GM23248 (cell line): ENCODE results near the gene DOP1B. TPM values are rescaled to one million over a fixed set of nuclear protein-coding genes. Genes with fewer than 3 reads are reported as not detected.
"Not testable (repeated sequence)": the region's sequence is repeated elsewhere in the genome, so short reads cannot be mapped to it uniquely, and the experiment has no call there.

ENCODE experiments used
- DNase-seq: peaks from one replicate; pipeline ENCODE4 v3.0.0-alpha.2; 2015
- H2AFZ ChIP-seq: fragments of 200-600 bp; sonication (generic); 2 replicates; pipeline ENCODE4 v1.6.1; 2016; ENCODE audit warnings: antibody characterized with exemption
- H3F3A ChIP-seq: fragments of 200-600 bp; sonication (generic); 2 replicates; pipeline ENCODE4 v1.6.1; 2016; ENCODE audit warnings: mild to moderate bottlenecking, antibody characterized with exemption, mixed run types; ENCODE audit not compliant: insufficient read depth
- H3K27ac ChIP-seq: fragments of 200-600 bp; sonication (generic); 2 replicates; pipeline ENCODE4 v1.5.1; 2016; ENCODE audit warnings: mild to moderate bottlenecking
- H3K27me3 ChIP-seq: fragments of 200-600 bp; sonication (generic); replicated peaks from 2 replicates; pipeline ENCODE4 v1.6.1; 2016; ENCODE audit warnings: mild to moderate bottlenecking; ENCODE audit not compliant: insufficient read depth
- H3K36me3 ChIP-seq: fragments of 200-600 bp; sonication (generic); 2 replicates; pipeline ENCODE4 v1.6.1; 2016; ENCODE audit warnings: low read depth, mild to moderate bottlenecking
- H3K4me1 ChIP-seq: fragments of 200-600 bp; sonication (generic); 2 replicates; pipeline ENCODE4 v1.6.1; 2016; ENCODE audit warnings: mild to moderate bottlenecking; ENCODE audit not compliant: insufficient read depth
- H3K4me2 ChIP-seq: fragments of 200-600 bp; sonication (generic); one replicate; pipeline ENCODE4 v1.6.1; 2016; ENCODE audit warnings: mild to moderate bottlenecking; ENCODE audit not compliant: unreplicated experiment
- H3K4me3 ChIP-seq: fragments of 200-600 bp; sonication (generic); 2 replicates; pipeline ENCODE4 v1.5.1; 2016; ENCODE audit warnings: mild to moderate bottlenecking
- H3K79me2 ChIP-seq: fragments of 200-600 bp; sonication (generic); 2 replicates; pipeline ENCODE4 v1.6.1; 2016; ENCODE audit warnings: mild to moderate bottlenecking; ENCODE audit not compliant: insufficient read depth
- H3K9ac ChIP-seq: fragments of 200-600 bp; sonication (generic); 2 replicates; pipeline ENCODE4 v1.6.1; 2016; ENCODE audit warnings: mild to moderate bottlenecking
- H3K9me2 ChIP-seq: fragments of 200-600 bp; sonication (generic); 2 replicates; pipeline ENCODE4 v1.6.1; 2016; ENCODE audit warnings: mixed run types, mild to moderate bottlenecking, moderate library complexity; ENCODE audit not compliant: insufficient read depth
- H3K9me3 ChIP-seq: fragments of 200-600 bp; sonication (generic); one replicate; pipeline ENCODE4 v1.6.1; 2017; ENCODE audit warnings: low read depth
- H4K20me1 ChIP-seq: fragments of 200-600 bp; sonication (generic); 2 replicates; pipeline ENCODE4 v1.6.0; 2016; ENCODE audit not compliant: insufficient read depth
- EZH2 ChIP-seq: fragments of 200-600 bp; sonication (generic); IDR thresholded peaks from 2 replicates; pipeline ENCODE4 v1.6.1; 2018; ENCODE audit warnings: antibody characterized with exemption, mild to moderate bottlenecking; ENCODE audit not compliant: insufficient read depth, poor library complexity, severe bottlenecking
- EZH2phosphoT487 ChIP-seq: fragments of 200-600 bp; sonication (generic); IDR thresholded peaks from 2 replicates; pipeline ENCODE4 v1.6.1; 2018; ENCODE audit warnings: antibody characterized with exemption, moderate library complexity, mild to moderate bottlenecking, low read depth; ENCODE audit not compliant: insufficient read depth
- WGBS, 2 experiments: methylation state at CpG; one replicate each; pipeline ENCODE4 v1.1.6; 2015 to 2017; ENCODE audit warnings: low lambda C conversion rate in 2 of 2, low coverage in 1 of 2; ENCODE audit errors: missing lambda C conversion rate in 2 of 2; 5-methylcytosine and 5-hydroxymethylcytosine counted together
- in situ Hi-C: fragments of 300-500 bp; cut with MboI; formaldehyde crosslinking; loops from 2 replicates; pipeline ENCODE4 v1.15.0; 2020
- polyA plus RNA-seq: library from polyadenylated mRNA; unstranded; fragments of >200 nt; fragmentation: Nextera tagmentation; extraction: Ambion mirVana; gene quantifications from 2 replicates; pipeline ENCODE4 v1.2.1, GENCODE V29; 2016
- total RNA-seq: library from RNA; depleted of rRNA; stranded (reverse); fragments of >200 nt; shearing (Covaris generic); gene quantifications from 2 replicates; pipeline ENCODE4 v1.2.3, GENCODE V29; 2014

DOP1B gene
- total and polyA plus RNA-seq, 2 experiments from 2014 or later: 5.4 to 12.3 TPM

GRCh38 chr21:36132696-36133095 lies 23.9 kb upstream of the DOP1B start:
- H3K4me2 ChIP-seq: no peak overlapping the region
- peaks cover 12% of the 10 kb centered on the region; the same call in 1 of the 2 replicates for H3F3A ChIP-seq
- no peak overlapping the region for H3K9ac ChIP-seq
- H3K27ac ChIP-seq: no peak overlapping the region
- no peaks in the 10 kb centered on the region for H3K36me3 ChIP-seq
- DNase-seq: no peak
- WGBS, 2 experiments: 93% methylated on average over 8 of the region's 8 CpGs
- H4K20me1 ChIP-seq: no peaks in the 10 kb centered on the region
- no peak overlapping the region for H3K4me3 ChIP-seq
- H3K79me2 ChIP-seq: peaks cover 8% of the 10 kb centered on the region; the same call in 1 of the 2 replicates
- no peaks in the 10 kb centered on the region for H3K9me3 ChIP-seq
- H3K9me2 ChIP-seq: no peaks in the 10 kb centered on the region
- no peak overlapping the region for H2AFZ ChIP-seq
- H3K4me1 ChIP-seq: peaks cover 10% of the 10 kb centered on the region
- H3K27me3 ChIP-seq: no peaks in the 10 kb centered on the region
- TF ChIP-seq EZH2phosphoT487 (no peak), EZH2 (no peak)
- in situ Hi-C loops: no loop called here

- Histone ChIP-seq H3K9me3 (no peaks in the 10 kb centered on the region), H3K9ac (peak within 1 kb of the TSS; percentile 86), H3K79me2 (peaks cover 8% of the 10 kb centered on the region), H3F3A (peaks cover 12% of the 10 kb centered on the region; the same call in 1 of the 2 replicates), H3K4me2 (peak within 1 kb of the TSS; percentile 89), H3K4me1 (peaks cover 11% of the 10 kb centered on the region), H3K27me3 (no peaks in the 10 kb centered on the region), H4K20me1 (no peaks in the 10 kb centered on the region), H3K36me3 (no peaks in the 10 kb centered on the region), H3K4me3 (peak within 1 kb of the TSS; percentile 83), H2AFZ (peak within 1 kb of the TSS; percentile 93), H3K9me2 (no peaks in the 10 kb centered on the region), H3K27ac (peak within 1 kb of the TSS; percentile 80)
- TF ChIP-seq EZH2 (no peak), EZH2phosphoT487 (no peak)
- WGBS, 2 experiments: 0 to 1% methylated on average over 41 to 53 of the region's 53 CpGs
- in situ Hi-C loops: no loop called here
- peak; percentile 81 for DNase-seq
Measured at GRCh38 chr21:36134803-36135390, 21.7 kb upstream of the DOP1B start, which contains the start of gene CBR3. Gene CBR3 (plus strand): TSS chr21:36135079. CDS start chr21:36135193, 114 bp downstream.

GRCh38 chr21:36135391-36136102 lies 21.1 kb upstream of the DOP1B start:
- Histone ChIP-seq H3K9me2 (no peaks in the 10 kb centered on the region), H3K79me2 (peaks cover 8% of the 10 kb centered on the region), H3K4me2 (peak overlapping the region; percentile 89), H3K36me3 (no peaks in the 10 kb centered on the region), H3K9ac (peak overlapping the region; percentile 86), H3K9me3 (no peaks in the 10 kb centered on the region), H4K20me1 (no peaks in the 10 kb centered on the region), H3K27ac (peak overlapping the region; percentile 80), H2AFZ (peak overlapping the region; percentile 93), H3K4me1 (peaks cover 11% of the 10 kb centered on the region), H3K4me3 (peak overlapping the region; percentile 83), H3F3A (peaks cover 11% of the 10 kb centered on the region; the same call in 1 of the 2 replicates), H3K27me3 (no peaks in the 10 kb centered on the region)
- WGBS, 2 experiments: 1% methylated on average over 56 to 59 of the region's 60 CpGs
- no peak for TF ChIP-seq EZH2phosphoT487
- DNase-seq: peak; percentile 89
- in situ Hi-C loops: no loop called here

- H3K9ac ChIP-seq, DNase-seq, H3K79me2 ChIP-seq, H3K9me2 ChIP-seq, H2AFZ ChIP-seq, H3K36me3 ChIP-seq, H3K27me3 ChIP-seq, H3K27ac ChIP-seq, H3K4me2 ChIP-seq, H3K4me3 ChIP-seq, H3F3A ChIP-seq, H3K4me1 ChIP-seq, H3K9me3 ChIP-seq, H4K20me1 ChIP-seq: not testable (repeated sequence)
- in situ Hi-C loops: loop anchor here (10.0 kb wide), 1 partner anchor 195 kb away; no protein-coding TSS in a partner anchor
- WGBS, 2 experiments: 90 to 92% methylated on average over 13 of the region's 13 CpGs
Measured at GRCh38 chr21:36139791-36140190, 16.8 kb upstream of the DOP1B start.
